A673 (cell line): ENCODE data around the gene UTS2R. TPM values are rescaled to one million over a fixed set of nuclear protein-coding genes. Genes with fewer than 3 reads are reported as not detected.

Experiments
- BruUV-seq: library from RNA; stranded (reverse); fragments of 400-500 nt; replicated peaks from 2 replicates; lab custom pipeline; 2021; lab: Mats Ljungman, UMichigan
- CTCF ChIA-PET: fragments of 300-600 bp; sonication (Branson Sonifier 250); formaldehyde crosslinking; loops from one replicate; lab custom pipeline; 2022; ENCODE audit warnings: antibody characterized with exemption; lab: Charles Lee
- POLR2A ChIA-PET: fragments of 300-600 bp; sonication (Branson Sonifier 250); formaldehyde crosslinking; loops from one replicate; lab custom pipeline; 2022; ENCODE audit warnings: antibody characterized with exemption; ENCODE audit not compliant: low non-redundant PET; lab: Charles Lee
- DNase-seq: peaks from one replicate; pipeline ENCODE4 v3.0.0-alpha.2; 2015; ENCODE audit warnings: low spot score
- H3K27ac ChIP-seq: fragments of 200-600 bp; sonication (generic); 2 replicates; pipeline ENCODE4 v1.5.1; 2016; ENCODE audit warnings: mixed run types, low read depth, mild to moderate bottlenecking, mixed read lengths, antibody characterized with exemption, low read length; ENCODE audit not compliant: poor library complexity, severe bottlenecking
- H3K27me3 ChIP-seq: fragments of 200-600 bp; sonication (generic); replicated peaks from 2 replicates; pipeline ENCODE4 v1.6.1; 2017; ENCODE audit warnings: mixed run types, low read depth, mild to moderate bottlenecking, mixed read lengths, antibody characterized with exemption, low read length; ENCODE audit not compliant: insufficient read depth, poor library complexity
- H3K36me3 ChIP-seq: fragments of 200-600 bp; sonication (generic); 2 replicates; pipeline ENCODE4 v1.6.1; 2016; ENCODE audit warnings: mixed run types, mild to moderate bottlenecking, mixed read lengths, antibody characterized with exemption, low read length; ENCODE audit not compliant: insufficient read depth, poor library complexity, severe bottlenecking
- H3K4me1 ChIP-seq: fragments of 200-600 bp; sonication (generic); 2 replicates; pipeline ENCODE4 v1.6.1; 2017; ENCODE audit warnings: mixed run types, mild to moderate bottlenecking, mixed read lengths, antibody characterized with exemption, low read length; ENCODE audit not compliant: insufficient read depth, poor library complexity, severe bottlenecking
- H3K4me3 ChIP-seq: fragments of 200-600 bp; sonication (generic); 2 replicates; pipeline ENCODE4 v1.5.1; 2016; ENCODE audit warnings: low read depth, mixed run types, mild to moderate bottlenecking, mixed read lengths, low read length; ENCODE audit not compliant: poor library complexity, severe bottlenecking
- H3K9me3 ChIP-seq: fragments of 200-600 bp; sonication (generic); 2 replicates; pipeline ENCODE4 v1.6.1; 2016; ENCODE audit warnings: mixed run types, low read depth, mild to moderate bottlenecking, mixed read lengths, antibody characterized with exemption, low read length; ENCODE audit not compliant: poor library complexity, severe bottlenecking
- CTCF ChIP-seq: fragments of 300-800, 200-600 bp; sonication (generic); conservative IDR thresholded peaks from 2 replicates; pipeline ENCODE4 v1.5.1; 2017; ENCODE audit warnings: low read depth, mild to moderate bottlenecking, antibody characterized with exemption, low read length, moderate library complexity, mixed read lengths
- EZH2 ChIP-seq: fragments of 200-600 bp; sonication (generic); IDR thresholded peaks from 2 replicates; pipeline ENCODE4 v1.6.1; 2017; ENCODE audit warnings: borderline replicate concordance, low read depth, mild to moderate bottlenecking, mixed read lengths, antibody characterized with exemption, low read length; ENCODE audit not compliant: poor library complexity, severe bottlenecking
- intact Hi-C: fragments of 100-400 bp; cut with micrococcal nuclease; formaldehyde crosslinking; loops from one replicate; pipeline ENCODE4 v1.10.0; 2022; ENCODE audit not compliant: unreplicated experiment
- total RNA-seq: library from RNA; stranded (reverse); gene quantifications from 2 replicates; pipeline ENCODE4 v1.2.3, GENCODE V29; 2021

UTS2R gene
- total RNA-seq, 1 experiment from 2014 or later = 0.58 TPM

DNA sequence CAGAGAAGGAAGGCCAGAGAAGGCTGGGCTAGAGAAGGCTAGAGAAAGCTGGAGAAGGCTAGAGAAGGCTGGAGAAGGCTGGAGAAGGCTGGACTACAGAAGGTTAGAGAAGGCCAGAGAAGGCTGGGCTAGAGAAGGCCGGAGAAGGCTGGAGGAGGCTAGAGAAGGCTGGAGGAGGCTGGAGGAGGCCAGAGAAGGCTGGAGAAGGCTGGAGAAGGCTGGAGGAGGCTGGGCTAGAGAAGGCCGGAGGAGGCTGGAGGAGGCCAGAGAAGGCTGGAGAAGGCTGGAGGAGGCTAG lies 53.2 kb downstream of the UTS2R start:
- intact Hi-C loops = no loop called here
- ChIA-PET POLR2A (no interaction called here), CTCF (interaction anchor here (0.7 to 1.0 kb wide), 3 partner anchors 9 to 357 kb away, joined by 3 to 5 read pairs (median 3); no protein-coding TSS in a partner anchor)
- Histone ChIP-seq H3K9me3 (no peaks in the 10 kb centered on the region), H3K4me3 (peak overlapping the region; percentile 39), H3K4me1 (peaks cover under 1% of the 10 kb centered on the region), H3K27me3 (no peaks in the 10 kb centered on the region), H3K36me3 (no peaks in the 10 kb centered on the region), H3K27ac (no peak overlapping the region)
- no peak for DNase-seq
- TF ChIP-seq EZH2 = no peak
- no peak; the same call in none of the 2 replicates for TF ChIP-seq CTCF
- BruUV-seq = no TSS peak

Other genes with a start within 250 kb of the UTS2R start
- gene CCDC57, start 158.9 kb upstream of the UTS2R start, total RNA-seq = 43.6 and 58.8 TPM in 2 replicates
- 0.97 and 2.8 TPM in 2 replicates for gene SLC16A3, start 142.7 kb upstream of the UTS2R start, total RNA-seq
- gene CSNK1D, start 98.1 kb upstream of the UTS2R start, total RNA-seq = 139 and 150 TPM in 2 replicates
- not detected in 2 replicates for gene CD7, start 54.2 kb upstream of the UTS2R start, total RNA-seq
- 1.4 and 2.8 TPM in 2 replicates for gene SECTM1, start 38.0 kb upstream of the UTS2R start, total RNA-seq
- 0.39 and 1.2 TPM in 2 replicates for gene TEX19, start 12.5 kb upstream of the UTS2R start, total RNA-seq
- 20.1 and 24.0 TPM in 2 replicates for gene HEXD, start 46.6 kb downstream of the UTS2R start, total RNA-seq
- 25.0 and 30.9 TPM in 2 replicates for gene OGFOD3, start 46.8 kb downstream of the UTS2R start, total RNA-seq
- gene CYBC1, start 79.0 kb downstream of the UTS2R start, total RNA-seq = 72.8 and 91.1 TPM in 2 replicates
- gene NARF, start 87.0 kb downstream of the UTS2R start, total RNA-seq = 74.1 and 75.7 TPM in 2 replicates
- 107 and 116 TPM in 2 replicates for gene FOXK2, start 148.0 kb downstream of the UTS2R start, total RNA-seq